HepG2 (cell line): ENCODE measurements around the gene ATP8B4. TPM values are rescaled to one million over a fixed set of nuclear protein-coding genes. Genes with fewer than 3 reads are reported as not detected.

Source experiments
- ATAC-seq: fragments of 200-7000 bp; cut with Tn5 transposase; 3 replicates; pipeline ENCODE4 v1.9.1; 2020; ENCODE audit warnings: mild to moderate bottlenecking, moderate library complexity
- BruUV-seq: library from RNA; stranded (reverse); fragments of 400-500 nt; replicated peaks from 2 replicates; lab custom pipeline; 2021; lab: Mats Ljungman, UMichigan
- CTCF ChIA-PET: fragments of 300-600 bp; formaldehyde crosslinking; extraction: SDS; loops from one replicate; lab custom pipeline; 2021; ENCODE audit warnings: low total read pairs, inconsistent platforms, low intra/inter-chr PET ratio; lab: Yijun Ruan, JAX
- POLR2A ChIA-PET: fragments of 350-600 bp; sonication (Branson Sonifier 250); formaldehyde crosslinking; loops from one replicate; lab custom pipeline; 2020; ENCODE audit warnings: antibody characterized with exemption, inconsistent platforms; lab: Yijun Ruan, JAX
- DNase-seq: peaks from one replicate; pipeline ENCODE4 v3.0.0-alpha.2; 2015; ENCODE audit warnings: low spot score
- FAIRE-seq: peaks from 3 replicates; lab custom pipeline; 2011; peaks lifted over from hg19 to GRCh38; lab: Jason Lieb, UNC
- H2AFZ ChIP-seq: one replicate; pipeline ENCODE4 v1.6.1; 2011; ENCODE audit warnings: low read length, inconsistent platforms
- H3K27ac ChIP-seq: fragments of 300-600 bp; 3 replicates; pipeline ENCODE4 v1.8.0; 2011; ENCODE audit warnings: mixed run types, mild to moderate bottlenecking, mixed read lengths, low read length, inconsistent platforms; ENCODE audit not compliant: insufficient read depth; ENCODE audit errors: extremely low read length
- H3K27me3 ChIP-seq, 2 experiments: fragments of 200-600 bp in 1 of 2; 2 replicates in 1 of 2; 3 replicates in 1 of 2; pipeline versions ENCODE4 v1.6.0 to v1.8.0; 2011; ENCODE audit warnings: low read length in 2 of 2, mild to moderate bottlenecking in 2 of 2, moderate library complexity in 2 of 2, inconsistent platforms in 1 of 2; ENCODE audit not compliant: insufficient read depth in 2 of 2, control insufficient read depth in 1 of 2
- H3K36me3 ChIP-seq, 2 experiments: fragments of 200-600 bp in 1 of 2; replicated peaks in 1 of 2; 2 replicates in 1 of 2; 3 replicates in 1 of 2; pipeline versions ENCODE4 v1.5.1 to v1.8.0; 2011; ENCODE audit warnings: low read length in 2 of 2, inconsistent platforms in 1 of 2; ENCODE audit not compliant: insufficient read depth in 2 of 2, control insufficient read depth in 1 of 2
- H3K4me1 ChIP-seq: 2 replicates; pipeline ENCODE4 v1.5.1; 2012; ENCODE audit warnings: low read length, inconsistent platforms; ENCODE audit not compliant: insufficient read depth
- H3K4me2 ChIP-seq: 2 replicates; pipeline ENCODE4 v1.6.0; 2011; ENCODE audit warnings: low read depth, low read length, inconsistent platforms
- H3K4me3 ChIP-seq, 3 experiments: fragments of 200-600 bp in 1 of 3; sonication (generic), shearing (Covaris generic) in 1 of 3; replicated peaks in 1 of 3; 2 replicates each; pipeline ENCODE4 v1.5.1; 2011 to 2016; ENCODE audit warnings: low read length in 3 of 3, inconsistent platforms in 2 of 3, low read depth in 2 of 3, mild to moderate bottlenecking in 2 of 3, control low read depth in 1 of 3, mixed read lengths in 1 of 3; ENCODE audit not compliant: insufficient read depth in 1 of 3
- H3K79me2 ChIP-seq: one replicate; pipeline ENCODE4 v1.6.1; 2011; ENCODE audit warnings: low read length, inconsistent platforms; ENCODE audit not compliant: insufficient read depth
- H3K9ac ChIP-seq: 2 replicates; pipeline ENCODE4 v1.6.0; 2011; ENCODE audit warnings: mild to moderate bottlenecking, low read depth, low read length, inconsistent platforms; ENCODE audit not compliant: insufficient read depth
- H3K9me3 ChIP-seq: 2 replicates; pipeline ENCODE4 v1.5.1; 2012; ENCODE audit warnings: mild to moderate bottlenecking, low read length
- H4K20me1 ChIP-seq: 2 replicates; pipeline ENCODE4 v1.6.0; 2011; ENCODE audit warnings: inconsistent platforms, mild to moderate bottlenecking, low read length, moderate library complexity; ENCODE audit not compliant: insufficient read depth
- CREB1 ChIP-seq, 2 experiments: fragments of 450-650 bp in 1 of 2; IDR thresholded peaks; 2 replicates each; pipeline ENCODE4 v1.6.1; 2016 to 2017; ENCODE audit warnings: control low read depth in 1 of 2, mild to moderate bottlenecking in 1 of 2, missing compliant biosample characterization in 1 of 2, missing genetic modification characterization in 1 of 2
- IKZF4 ChIP-seq: sonication (generic); formaldehyde crosslinking; IDR thresholded peaks from 2 replicates; pipeline ENCODE4 v1.5.1; 2020; ENCODE audit warnings: borderline replicate concordance, mild to moderate bottlenecking, low read depth, missing genetic modification reagents; ENCODE audit errors: not compliant biosample characterization
- SNRNP70 ChIP-seq: fragments of 200-400 bp; formaldehyde crosslinking; IDR thresholded peaks from 2 replicates; pipeline ENCODE4 v1.6.1; 2017; ENCODE audit warnings: mild to moderate bottlenecking, low read depth, low read length, moderate library complexity
- WGBS: methylation state at CpG from one replicate; pipeline ENCODE4 v1.1.6; 2017; ENCODE audit warnings: low lambda C conversion rate; 5-methylcytosine and 5-hydroxymethylcytosine counted together
- in situ Hi-C: cut with HindIII; loops from 2 replicates; pipeline ENCODE4 v1.10.0; 2017; ENCODE audit warnings: low pct_unique_long_range_greater_than_20kb; ENCODE audit not compliant: extremely low pct_ligation_motif_present
- intact Hi-C: fragments of 100-400 bp; cut with micrococcal nuclease; formaldehyde crosslinking; loops from one replicate; pipeline ENCODE4 v1.10.0; 2022; ENCODE audit not compliant: unreplicated experiment
- polyA plus RNA-seq, 8 experiments: library from polyadenylated mRNA; depleted of rRNA in 3 of 8; stranded (reverse) in 7 of 8; unstranded in 1 of 8; fragments of >200 nt; fragmentation: Illumina TruSeq in 4 of 8; extraction: Trizol in 4 of 8; gene quantifications; 2 replicates each; pipeline versions ENCODE4 v1.2.1 to v1.2.3, GENCODE V29; 2011 to 2016; ENCODE audit warnings: low read depth in 4 of 8, missing spikeins in 1 of 8, mixed read lengths in 1 of 8; ENCODE audit not compliant: insufficient read depth in 1 of 8
- total RNA-seq, 5 experiments: library from RNA; depleted of rRNA; stranded (reverse); fragments of >200 nt; fragmentation: Illumina TruSeq; extraction: Trizol; gene quantifications; 2 replicates each; pipeline ENCODE4 v1.2.3, GENCODE V29; 2016; ENCODE audit warnings: low read depth in 1 of 5

ATP8B4 gene
- total and polyA plus RNA-seq, 2 of the 13 experiments (the other 11 are each of a cell fraction or from before 2014, with no cell fraction given), result 0.24 to 0.69 TPM

DNA sequence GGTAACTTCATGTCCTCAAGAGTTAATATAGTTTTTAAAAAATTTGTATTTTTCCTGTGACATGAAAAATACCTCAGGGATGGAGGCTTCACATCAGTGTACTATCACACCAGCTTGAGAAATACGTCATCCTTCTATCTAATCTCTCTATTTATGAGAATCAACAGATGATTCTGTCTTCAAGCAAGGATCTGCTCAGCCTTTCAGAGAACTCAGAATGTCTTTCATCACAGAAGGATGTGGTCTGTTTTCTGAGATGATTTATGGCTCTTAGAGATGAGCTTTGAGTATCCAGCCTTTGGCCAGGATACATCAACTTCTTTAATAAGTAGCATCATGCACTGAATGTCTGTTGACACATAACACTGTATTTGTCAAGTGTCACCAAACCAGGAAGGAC is 304.3 kb downstream of the ATP8B4 start:
- Histone ChIP-seq H3K27ac (no peak overlapping the region), H3K36me3 (no peaks in the 10 kb centered on the region), H3K9me3 (no peaks in the 10 kb centered on the region), H3K27me3 (no peaks in the 10 kb centered on the region), H3K79me2 (no peaks in the 10 kb centered on the region), H2AFZ (no peak overlapping the region), H4K20me1 (no peaks in the 10 kb centered on the region), H3K9ac (no peak overlapping the region), H3K4me1 (no peaks in the 10 kb centered on the region), H3K4me3 (no peak overlapping the region), H3K4me2 (no peak overlapping the region)
- ATAC-seq (no peak), FAIRE-seq (no peak), DNase-seq (no peak)
- ChIA-PET POLR2A (no interaction called here), CTCF (no interaction called here)
- no TSS peak for BruUV-seq
- 0% methylated on average over 1 of the region's 1 CpG for WGBS
- TF ChIP-seq CREB1 (IDR thresholded peaks at IDR 0.05) (peak; percentile 50; the same call in 1 of the 2 replicates), CREB1 (CRISPR knock-in tag; IDR thresholded peaks at IDR 0.05) (no peak), IKZF4 (no peak)
- intact Hi-C loops (no loop called here), in situ Hi-C loops (no loop called here)

DNA sequence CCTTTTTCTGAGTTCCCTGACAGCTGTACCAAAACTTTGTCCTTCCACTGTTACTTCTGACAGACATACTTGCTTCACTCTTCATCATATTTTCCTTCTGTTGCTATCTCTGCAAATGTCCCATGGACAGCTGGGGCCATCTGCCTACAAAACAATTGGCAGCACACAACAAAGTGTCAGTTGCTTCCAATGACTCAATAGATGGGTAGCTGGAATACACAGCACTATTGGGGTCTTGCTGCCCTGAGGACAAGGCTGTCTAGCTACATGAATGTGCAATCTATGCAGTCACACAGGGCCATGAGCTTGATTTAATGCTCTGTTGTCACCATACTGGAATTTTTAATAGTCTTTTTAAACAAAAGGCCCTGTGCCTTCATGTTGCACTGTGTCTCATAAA is 305.4 kb downstream of the ATP8B4 start:
- BruUV-seq, result no TSS peak
- CTCF ChIA-PET, result no interaction called here
- Histone ChIP-seq H3K4me1 (no peaks in the 10 kb centered on the region), H2AFZ (no peak overlapping the region), H3K36me3 (no peaks in the 10 kb centered on the region), H3K27me3 (no peaks in the 10 kb centered on the region), H3K4me2 (no peak overlapping the region), H3K9ac (no peak overlapping the region), H3K4me3 (no peak overlapping the region), H3K27ac (no peak overlapping the region), H3K9me3 (no peaks in the 10 kb centered on the region), H3K79me2 (no peaks in the 10 kb centered on the region), H4K20me1 (no peaks in the 10 kb centered on the region)
- no peak for DNase-seq
- intact Hi-C loops (no loop called here), in situ Hi-C loops (no loop called here)
- no peak for FAIRE-seq
- POLR2A ChIA-PET, result no interaction called here
- no peak for ATAC-seq
- no peak for TF ChIP-seq SNRNP70
